GM18511 (cell line): Measurements from ENCODE around the gene SLC25A22.

Experiments used
- ATAC-seq: cut with Tn5 transposase; IDR thresholded peaks from one replicate; pipeline ENCODE4 v1.9.1; 2021; ENCODE audit warnings: mild to moderate bottlenecking, moderate library complexity; ENCODE audit not compliant: unreplicated experiment

The SLC25A22 gene

DNA sequence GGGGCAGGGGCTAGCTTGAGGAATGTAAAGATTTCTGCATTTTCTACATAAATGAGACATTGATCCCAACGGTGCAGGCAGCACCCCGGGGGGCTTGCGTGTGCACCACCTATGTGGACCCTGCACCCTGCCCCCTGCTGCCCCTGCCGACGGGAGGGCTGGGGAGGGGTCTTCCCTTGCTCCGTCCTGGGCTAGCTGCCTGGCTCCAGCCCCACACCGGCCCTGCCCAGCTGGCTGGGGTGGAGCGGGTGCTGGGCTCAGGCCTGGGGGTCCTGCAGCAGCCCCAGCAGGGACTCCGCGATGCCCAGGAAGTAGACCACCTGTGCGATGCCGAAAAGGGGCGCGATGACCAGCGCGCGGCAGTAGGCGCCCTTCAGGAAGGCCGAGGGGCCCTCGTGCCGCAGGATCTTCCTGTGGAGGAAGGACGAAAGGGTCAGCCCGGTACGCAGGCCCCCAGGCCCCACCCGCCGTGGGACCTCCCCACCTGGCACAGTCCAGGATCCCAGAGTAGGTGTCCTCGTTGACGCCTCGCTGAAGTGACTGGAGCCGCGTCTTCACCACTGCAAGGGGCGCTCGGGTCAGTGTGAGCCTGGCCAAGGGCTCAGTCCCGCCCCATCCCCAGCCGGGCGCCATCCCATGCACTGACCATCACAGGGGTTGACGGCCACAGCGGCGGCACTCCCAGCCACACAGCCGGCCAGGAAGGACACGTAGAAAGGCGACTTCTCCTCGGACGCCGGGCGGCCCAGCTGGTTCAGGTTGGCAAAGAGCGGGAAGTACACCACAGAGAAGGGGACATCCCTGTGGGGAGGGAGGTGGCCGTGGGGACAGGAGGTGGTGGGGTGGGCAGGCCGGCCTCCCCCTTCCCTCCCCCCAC, 6.2 kb downstream of the SLC25A22 start:
- ATAC-seq: no peak

DNA sequence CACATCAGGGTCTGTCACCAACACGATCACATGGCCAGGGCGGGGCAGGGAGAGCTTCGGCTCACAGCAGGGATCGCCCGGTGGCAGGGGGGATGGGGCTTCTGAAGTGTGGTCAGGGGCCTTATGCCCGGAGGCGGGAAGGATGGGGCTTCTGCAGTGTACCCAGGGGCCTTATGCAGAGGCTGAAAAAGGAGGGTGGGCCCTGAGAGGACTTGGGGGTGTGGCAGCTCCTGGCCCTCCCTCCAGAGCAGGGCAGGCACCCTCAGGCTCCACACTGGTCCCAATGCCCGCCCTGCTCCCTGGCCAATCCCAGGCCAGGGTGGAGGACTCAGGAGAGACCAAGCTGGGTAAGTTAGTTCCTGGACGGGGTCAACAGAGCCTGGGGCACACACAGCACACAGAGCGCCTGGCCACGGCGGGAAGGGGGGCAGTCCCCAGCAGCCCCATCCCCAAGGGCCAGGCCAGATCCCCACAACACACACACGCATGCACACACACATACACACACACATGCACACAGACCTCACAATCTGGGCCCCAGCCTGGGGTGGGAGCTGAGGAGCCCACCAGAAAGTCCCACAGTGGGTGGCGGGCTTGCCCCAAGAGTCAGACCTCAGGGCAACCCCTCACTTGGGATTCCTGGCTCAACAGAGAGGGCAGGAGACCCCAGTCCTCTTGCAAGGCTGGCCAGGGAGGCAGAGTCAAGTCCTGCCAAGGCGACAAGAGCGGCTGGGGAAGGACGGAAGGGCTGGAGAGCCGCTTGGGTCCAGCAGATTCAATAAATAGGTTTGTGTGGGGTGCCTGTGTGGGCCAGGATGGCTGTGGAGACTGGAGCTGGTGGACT, 7.1 kb downstream of the SLC25A22 start:
- no peak for ATAC-seq

DNA sequence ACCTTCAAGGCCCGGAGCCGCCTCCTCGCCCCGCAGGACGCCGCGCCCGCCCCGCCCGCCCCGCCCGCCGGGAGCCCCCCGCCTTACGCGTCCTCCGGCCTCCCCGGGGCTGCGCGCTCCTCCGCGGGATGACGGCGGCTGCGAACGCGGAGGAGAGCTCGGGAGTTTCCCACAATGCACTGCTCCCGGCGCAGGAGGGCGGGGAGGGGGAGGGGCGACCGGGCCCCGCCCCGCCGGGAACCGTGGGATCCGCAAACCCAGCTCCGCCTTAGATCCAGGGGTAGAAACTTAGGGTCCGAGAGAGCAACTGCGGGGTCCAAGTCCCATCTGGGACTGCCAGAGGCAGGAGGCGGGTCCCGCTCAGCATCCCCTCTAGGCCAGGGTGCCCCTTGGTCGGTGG, 8.1 kb downstream of the SLC25A22 start, which contains the start of gene CEND1:
Gene CEND1, minus strand, starts transcription at position 148 of the 400 bp plus-strand sequence. CDS start 1,514 bp downstream, outside the sequence.
- no peak for ATAC-seq

DNA sequence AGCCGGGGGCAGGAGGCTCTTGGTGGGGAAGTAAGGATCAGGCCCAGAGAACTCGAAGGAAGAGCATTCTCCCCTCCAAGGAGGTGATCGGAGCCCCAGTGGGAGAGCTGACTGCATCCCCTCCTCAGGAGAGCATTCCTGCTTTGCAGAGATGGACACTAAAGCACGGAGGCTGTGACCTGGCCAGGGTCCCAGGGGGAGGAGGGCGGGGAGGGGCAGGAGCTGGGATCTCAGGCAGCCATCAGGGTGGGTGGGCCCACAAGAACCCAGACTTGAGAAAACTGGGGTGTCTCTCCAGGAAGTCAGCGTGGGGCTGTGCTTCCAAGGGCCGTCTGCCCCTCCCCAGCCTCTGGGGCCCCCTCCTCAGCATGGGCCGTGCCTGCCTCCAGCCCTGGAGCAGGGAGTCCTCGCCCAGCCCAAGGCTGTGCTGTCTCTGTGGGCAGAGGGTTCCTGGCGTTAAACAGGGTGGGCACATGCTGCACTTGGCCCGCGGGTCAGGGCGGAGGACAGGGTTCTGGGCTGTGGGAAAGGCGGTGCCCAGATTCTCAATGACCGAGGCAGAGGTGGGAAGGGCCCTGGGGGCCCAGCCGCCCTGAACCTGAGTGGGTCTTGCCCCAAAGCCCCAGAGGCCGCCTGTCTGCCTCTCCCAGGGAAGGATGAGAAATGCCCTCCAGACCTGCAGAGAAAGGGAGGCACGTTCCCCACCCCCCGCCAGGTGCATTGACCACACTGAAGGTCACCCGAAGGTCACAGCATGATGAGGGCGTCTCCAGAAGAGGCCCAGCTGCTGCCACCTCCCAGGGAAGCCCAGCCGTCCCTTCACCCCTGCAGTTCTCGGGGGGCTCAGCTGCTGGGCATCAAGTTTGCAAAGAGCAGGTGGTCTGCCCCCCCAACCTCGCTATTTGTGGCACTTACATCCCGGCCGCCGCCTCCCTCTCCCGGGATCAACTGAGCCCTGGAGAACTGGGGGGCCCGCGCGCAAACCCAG, 8.8 kb downstream of the SLC25A22 start:
- ATAC-seq: no peak

DNA sequence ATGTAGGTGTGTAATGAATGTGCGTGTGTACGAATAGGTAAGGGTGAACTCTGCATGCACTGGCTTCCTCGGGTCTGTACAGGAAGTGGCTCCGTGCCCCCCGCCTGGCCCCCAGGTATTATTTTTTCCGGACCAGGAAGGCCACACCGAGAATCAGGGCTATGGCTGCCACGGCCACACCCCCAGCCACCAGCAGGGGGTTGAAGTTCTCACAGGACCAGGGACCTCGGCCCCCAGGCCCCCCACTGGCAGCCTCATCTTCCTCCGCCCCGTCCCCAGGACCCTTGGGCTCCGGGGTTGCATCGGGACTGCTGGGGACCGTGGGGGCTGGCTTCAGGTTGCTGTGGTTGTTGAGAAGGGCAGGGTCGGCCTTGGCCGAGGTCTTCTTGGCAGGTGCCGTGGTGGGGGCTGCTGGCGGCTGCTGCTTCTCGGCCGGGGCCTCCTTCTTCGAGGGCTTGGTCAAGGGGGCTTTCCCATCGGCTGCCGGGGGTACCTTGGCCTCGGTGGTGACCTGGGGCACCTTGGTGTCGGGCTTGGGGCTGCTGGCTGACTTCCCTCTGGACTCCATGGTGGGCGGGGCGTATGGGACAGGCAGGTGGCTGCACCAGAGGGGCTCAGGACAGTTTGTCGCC, 10.0 kb downstream of the SLC25A22 start:
- ATAC-seq: no peak

DNA sequence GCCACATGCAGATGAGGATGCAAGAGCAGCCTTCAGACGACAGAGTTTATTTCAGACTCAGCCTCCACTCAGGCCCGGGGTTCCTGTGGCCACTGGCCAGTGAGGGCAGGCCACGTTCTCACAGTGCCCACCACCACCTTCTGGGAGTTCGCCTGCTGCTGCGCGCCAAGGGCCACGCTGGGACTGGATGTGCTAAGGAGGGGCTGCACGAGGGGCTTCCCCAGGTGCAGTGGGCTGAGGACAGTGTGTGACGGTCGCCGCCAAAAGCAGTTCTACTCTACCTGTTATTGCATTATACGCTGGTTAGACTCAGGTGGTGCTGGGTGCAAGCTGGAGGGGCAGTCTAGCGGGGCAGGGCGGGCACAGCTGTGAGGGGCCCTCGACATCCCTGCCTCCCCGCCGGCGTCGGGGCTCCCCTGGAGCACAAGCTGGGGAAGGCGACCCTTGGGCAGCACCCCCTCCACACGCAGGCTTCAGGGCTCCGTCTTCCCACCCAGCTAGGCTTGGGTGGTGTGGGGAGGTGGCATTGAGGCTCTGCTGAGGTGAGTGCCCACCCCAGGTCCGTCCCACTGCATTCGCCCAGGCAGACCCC, 10.9 kb downstream of the SLC25A22 start:
- no peak for ATAC-seq

DNA sequence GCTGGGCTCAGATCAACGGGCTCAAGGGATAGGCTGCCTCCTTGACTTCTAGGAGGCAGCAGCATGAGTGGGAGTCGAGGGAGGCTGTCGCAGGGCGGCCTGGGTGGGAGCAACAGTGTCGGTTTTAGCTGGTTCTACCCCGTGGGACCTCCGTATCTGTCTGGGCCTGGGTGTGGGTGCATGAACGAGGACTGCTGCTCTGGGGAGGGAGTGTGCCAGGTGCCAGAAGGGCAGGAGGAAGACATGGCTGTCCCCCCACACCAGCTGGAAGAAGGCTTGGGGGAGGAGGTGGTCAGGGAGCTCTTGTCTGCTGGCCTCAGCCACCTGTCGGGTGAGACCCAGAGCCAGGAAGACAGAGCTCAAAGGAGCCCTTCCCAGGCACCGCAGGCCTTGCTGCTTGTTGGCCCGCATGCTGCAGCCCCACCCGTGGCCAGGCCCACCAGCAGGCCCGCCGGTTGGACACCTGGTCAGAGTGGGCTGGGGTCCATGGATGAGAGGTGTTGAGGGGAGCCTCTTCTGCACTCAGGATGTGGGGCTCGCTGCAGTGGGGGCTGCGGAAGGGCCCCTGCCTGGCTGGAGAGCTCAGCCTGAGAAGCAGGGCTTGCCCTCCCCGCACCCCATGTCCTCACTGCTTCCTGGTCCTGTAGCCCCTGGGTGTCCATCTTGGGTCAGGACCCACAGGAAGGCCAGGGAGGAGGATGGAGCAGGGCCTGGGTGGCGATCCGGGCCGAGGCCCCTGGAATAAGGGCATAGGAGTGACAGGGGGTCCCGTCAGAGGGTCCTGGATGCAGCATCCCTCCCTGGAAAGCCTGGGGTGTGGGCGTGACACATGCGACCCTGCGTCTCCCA, 11.6 kb downstream of the SLC25A22 start:
- ATAC-seq: no peak

DNA sequence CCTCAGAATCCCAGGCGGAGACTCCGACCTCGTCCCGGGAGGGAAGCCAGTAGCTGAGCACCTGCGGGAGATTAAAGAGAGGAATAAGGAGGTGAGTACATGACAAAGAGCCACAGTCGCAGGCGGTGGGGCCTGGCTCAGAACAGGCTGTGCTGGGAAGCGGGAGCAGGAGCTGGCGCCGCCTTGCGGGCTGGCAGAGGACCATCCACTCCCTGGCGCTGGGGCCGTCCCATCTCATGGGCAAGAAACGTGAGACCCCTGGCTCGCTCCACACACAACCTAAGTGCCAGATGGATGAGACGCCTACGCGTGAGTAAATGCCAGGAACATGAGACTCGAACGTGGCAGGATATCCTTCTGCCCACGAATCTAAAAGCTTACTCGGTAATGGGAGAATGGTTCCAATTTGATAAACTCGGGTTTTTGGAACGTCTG, 14.5 kb downstream of the SLC25A22 start:
- ATAC-seq: no peak

DNA sequence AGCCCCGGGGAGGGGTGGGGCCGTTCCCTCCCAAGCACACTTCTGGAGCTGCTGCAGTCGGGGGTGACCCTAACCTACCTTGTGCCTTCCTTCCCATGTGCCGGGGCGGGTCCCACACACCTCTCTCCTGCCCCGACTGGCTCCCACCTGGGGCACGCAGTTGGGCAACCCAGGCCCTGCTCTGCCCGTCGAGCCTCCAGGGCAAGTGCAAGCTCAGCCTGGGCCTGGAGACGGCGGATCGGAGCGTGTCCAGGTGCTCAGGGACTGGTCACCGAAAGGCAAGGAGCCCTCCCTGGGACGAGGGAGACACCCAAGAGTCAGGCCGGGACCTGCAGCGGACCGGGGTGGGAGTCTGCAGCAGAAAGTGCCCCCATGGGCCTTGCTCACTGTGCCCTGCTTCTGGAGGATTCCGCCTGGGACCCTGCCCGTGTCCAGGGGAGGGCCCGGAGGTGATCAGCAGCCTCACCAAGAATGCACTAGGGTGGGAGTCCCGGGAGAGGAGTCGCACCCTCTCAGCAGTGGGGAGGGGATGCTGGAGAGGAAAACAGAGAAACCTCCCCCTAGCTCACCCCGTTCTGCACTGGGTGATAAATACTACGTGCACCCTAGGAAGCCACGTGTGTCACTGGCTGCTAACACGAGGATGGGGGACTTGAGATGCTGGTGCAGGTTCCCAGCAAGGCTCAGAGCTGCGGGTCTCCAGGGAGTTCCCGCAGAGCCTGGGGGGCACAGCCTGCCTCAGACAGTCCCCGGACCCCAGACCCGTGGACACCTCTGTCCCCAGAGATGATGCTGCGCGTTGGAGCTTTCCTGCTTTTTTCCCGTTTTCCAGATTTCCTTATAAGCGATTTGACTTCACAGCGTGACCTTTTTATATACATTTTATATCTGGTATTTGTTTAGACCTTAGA, 15.6 kb downstream of the SLC25A22 start:
- ATAC-seq: no peak

DNA sequence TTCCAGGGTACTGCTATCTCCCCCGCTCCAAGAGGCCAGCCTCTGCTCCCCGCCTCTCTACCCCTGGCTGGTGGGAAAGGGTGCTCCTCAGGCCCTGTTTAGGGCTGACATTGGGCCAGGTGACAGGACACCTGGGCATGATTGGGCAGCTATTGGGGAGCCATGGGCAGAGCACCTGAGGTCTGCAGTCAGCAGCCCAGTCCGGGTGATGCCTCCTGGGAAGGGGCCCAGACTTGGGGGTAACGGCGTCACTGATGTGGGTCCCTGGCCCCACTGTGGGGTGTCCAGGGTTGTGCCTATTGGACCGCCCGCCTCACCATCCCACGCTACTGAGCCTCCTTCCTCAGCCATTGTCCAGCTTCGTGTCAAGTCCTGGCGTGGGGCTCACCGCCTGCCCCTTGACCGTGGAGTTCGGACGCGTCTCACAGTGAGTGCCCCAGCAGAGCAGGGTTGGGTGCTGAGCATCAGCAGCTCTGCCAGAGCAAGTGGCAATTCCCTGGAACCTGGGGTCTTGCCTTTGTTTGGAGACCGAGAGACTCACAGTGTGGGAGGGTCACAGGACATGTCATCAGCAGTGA, 18.0 kb downstream of the SLC25A22 start:
- no peak for ATAC-seq

DNA sequence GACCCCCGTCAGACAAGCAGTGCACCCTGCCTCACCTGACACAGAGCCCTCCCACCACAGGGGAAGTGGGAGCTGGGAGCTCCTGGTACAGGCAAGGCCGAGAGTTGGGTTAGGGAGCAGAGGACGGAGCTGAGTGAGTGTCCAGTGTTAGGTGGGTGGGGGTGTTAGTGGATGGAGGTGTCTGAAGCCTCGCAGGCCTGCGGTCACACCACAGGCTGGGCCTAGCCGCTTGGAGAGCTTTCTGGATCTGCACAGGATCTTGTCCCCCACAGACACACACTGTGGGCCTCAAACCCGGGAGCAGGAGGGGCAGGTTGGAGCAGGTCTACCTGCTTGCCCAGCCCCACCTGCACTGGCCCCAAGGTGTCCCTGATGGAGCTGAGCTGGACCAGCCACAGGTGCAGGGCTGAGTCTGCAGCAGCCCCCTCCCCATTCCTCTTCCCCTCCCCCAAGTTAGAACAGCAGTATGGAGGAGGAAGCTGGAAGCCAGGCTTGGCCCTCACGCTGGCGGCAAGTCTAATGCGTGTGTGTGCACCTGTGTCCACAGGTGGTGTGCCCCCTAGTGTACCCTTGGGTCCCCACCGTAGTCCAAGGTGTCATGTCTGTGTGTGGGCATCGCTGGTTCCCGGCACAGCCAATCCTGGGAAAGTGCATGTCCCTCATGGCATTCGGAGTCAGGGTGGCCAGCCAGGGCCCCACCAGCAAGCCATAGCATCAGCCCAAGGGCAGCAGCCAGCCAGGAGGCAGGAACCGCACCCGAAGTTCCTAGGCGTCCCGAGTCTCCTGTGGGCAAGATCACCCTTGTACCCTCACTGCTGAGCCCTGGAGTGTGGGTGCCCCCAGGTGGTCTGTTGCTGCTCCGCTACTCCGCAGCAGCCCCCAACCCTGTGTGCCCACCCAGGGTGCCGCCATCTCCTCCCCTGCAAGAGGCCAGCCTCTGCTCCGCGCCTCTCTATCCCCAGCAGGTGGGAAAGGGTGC, 18.8 kb downstream of the SLC25A22 start:
- no peak for ATAC-seq

DNA sequence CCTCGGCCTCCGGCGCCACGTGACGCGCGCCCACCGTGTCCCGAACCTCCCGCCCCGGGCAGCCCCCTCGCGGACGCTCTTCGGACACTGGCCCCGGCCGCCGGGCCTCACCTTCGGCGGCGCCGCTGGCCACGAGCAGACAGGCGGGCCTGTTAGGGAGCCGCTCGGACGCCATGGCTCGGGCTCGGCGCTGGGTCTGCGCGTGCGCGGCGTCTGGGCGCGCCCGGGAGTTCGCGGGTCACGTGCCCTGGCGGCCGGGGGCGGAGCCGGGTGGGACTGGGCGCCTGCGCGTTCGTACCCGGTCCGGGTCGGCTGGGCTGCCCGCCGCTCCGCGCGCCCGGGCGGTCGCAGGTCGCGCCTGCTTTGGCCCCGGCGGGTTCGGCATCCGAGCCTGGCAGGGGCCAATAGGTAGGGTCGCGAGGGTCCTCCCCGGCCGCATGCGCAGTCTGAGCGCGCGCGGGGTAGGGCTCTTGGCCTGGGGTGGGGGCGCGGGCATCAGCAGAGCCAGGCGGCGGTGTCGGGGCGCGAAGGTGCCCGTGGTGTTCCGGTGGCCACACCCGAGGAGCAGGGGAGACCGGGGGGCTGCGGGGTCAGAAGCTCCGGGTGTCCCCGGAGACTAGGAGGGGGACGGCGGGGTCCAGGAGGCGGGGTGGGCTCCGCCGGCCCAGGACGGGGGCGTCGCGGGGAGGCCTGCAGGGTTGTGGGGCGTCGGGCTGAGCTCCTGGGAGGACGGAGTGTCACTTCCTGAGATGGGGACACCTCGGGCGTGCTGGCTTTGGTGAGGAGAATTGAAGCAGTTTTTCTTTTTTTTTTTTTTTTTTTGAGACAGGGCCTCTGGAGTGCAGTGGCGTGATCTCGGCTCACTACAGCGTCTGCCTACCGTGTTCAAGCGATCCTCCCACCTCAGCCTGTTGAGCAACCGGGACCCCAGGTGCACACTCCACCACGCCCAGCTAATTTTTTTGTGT, 20.5 kb downstream of the SLC25A22 start, which contains the start of gene GATD1:
Gene GATD1, minus strand, starts transcription at position 200 of the 968 bp plus-strand sequence. Its CDS starts 25 bp downstream, at position 175.
- peak; percentile 84 for ATAC-seq

DNA sequence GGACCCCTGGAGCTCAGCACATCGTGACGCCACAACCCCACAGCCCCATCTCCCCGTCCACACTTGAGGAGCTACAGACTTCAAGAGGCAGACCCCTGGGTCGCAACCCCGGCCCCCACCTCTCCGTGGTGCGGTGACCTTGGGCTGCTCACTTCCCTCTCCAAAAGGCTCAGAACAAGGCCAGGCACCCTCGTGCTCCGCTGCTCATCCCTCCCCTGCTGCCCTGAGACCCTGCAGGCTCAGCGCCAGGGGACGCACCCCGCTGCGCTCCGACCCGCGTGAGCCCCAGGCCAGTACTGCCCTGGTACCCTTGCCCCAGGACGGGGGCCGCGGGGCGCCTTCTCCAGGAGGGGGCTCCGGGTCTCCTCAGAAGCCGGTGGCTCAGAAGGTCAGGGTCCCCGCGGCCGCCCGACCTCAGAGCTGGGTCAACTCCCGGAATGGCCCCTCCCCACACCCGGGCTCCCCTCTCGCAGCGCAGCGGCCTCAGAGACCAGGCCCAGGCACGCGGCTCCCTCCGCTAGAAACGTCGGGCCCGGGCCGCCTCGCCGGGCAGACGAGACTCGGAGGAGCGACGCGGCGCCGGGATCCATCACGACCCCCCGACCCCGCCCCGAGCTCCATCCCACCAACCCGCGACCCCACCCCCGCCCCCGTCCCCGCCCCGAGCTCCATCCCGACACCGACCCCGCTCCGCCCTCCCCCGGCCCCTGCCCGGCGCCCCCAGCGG, 21.4 kb downstream of the SLC25A22 start:
- peak; percentile 40 for ATAC-seq

DNA sequence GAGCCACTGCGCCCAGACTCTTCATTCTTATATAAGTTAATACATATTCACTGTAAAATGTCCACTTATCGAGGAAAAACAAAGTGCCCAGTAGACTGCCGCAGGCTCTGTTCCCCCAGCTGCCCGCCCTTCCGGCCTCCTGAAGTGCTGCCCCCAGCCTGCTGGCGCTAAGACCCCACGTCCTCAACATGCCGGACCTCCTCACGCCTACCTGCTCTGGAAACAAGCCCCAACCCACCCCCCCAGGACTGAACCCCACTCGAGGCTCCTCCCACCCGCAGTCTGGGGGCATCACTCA, 21.9 kb downstream of the SLC25A22 start:
- no peak for ATAC-seq
